ENCODE measurements around the gene OSBPL7. TPM values are rescaled to one million over a fixed set of nuclear protein-coding genes. Genes with fewer than 3 reads are reported as not detected.
"Not testable (repeated sequence)": the region's sequence is repeated elsewhere in the genome, so short reads cannot be mapped to it uniquely, and the experiment has no call there.

The OSBPL7 gene
- polyA plus RNA-seq, 4 donors, result 16.7 to 67.5 (median 27.3) TPM

- WGBS, 3 donors, result 87 to 91% (median 88%) methylated on average over 9 of the region's 9 CpGs
- not testable (repeated sequence) for FAIRE-seq; H3K4me1 ChIP-seq (ENCODE audit: control insufficient read depth in 3 of 3, insufficient read depth in 2 of 3, low read depth in 1 of 3, low read length in 2 of 3); H3K9me3 ChIP-seq (ENCODE audit: control insufficient read depth in 2 of 2, insufficient read depth in 1 of 2, low read depth in 1 of 2, low read length in 1 of 2); DNase-seq; H3K4me3 ChIP-seq (ENCODE audit: low read depth in 1 of 3, low read length in 3 of 3); H3K36me3 ChIP-seq (ENCODE audit: control insufficient read depth in 3 of 3, insufficient read depth in 2 of 3, low read depth in 1 of 3, low read length in 3 of 3); H3K27ac ChIP-seq (ENCODE audit: low read depth in 1 of 3, low read length in 2 of 3)
- H3K27me3 ChIP-seq (ENCODE audit: control insufficient read depth in 3 of 3, insufficient read depth in 3 of 3, low read length in 3 of 3), result peaks cover 0 to 49% (median 4%) of the 10 kb centered on the region in 3 donors
These were observed 47.9 kb downstream of the OSBPL7 start for GRCh38 chr17:47773649-47774048.

GRCh38 chr17:47763913-47764582, 57.5 kb downstream of the OSBPL7 start:
- Histone ChIP-seq H3K4me3 (ENCODE audit: low read depth in 1 of 3, low read length in 3 of 3) (no peak overlapping the region), H3K27ac (ENCODE audit: low read depth in 1 of 3, low read length in 2 of 3) (no peak overlapping the region), H3K27me3 (ENCODE audit: control insufficient read depth in 3 of 3, insufficient read depth in 3 of 3, low read length in 3 of 3) (peaks cover 0 to under 1% (median 0%) of the 10 kb centered on the region in 3 donors), H3K4me1 (ENCODE audit: control insufficient read depth in 3 of 3, insufficient read depth in 2 of 3, low read depth in 1 of 3, low read length in 2 of 3) (no peaks in the 10 kb centered on the region), H3K36me3 (ENCODE audit: control insufficient read depth in 3 of 3, insufficient read depth in 2 of 3, low read depth in 1 of 3, low read length in 3 of 3) (no peaks in the 10 kb centered on the region), H3K9me3 (ENCODE audit: control insufficient read depth in 2 of 2, insufficient read depth in 1 of 2, low read depth in 1 of 2, low read length in 1 of 2) (peaks cover 0 to 8% of the 10 kb centered on the region in 2 donors)
- 66 to 81% (median 77%) methylated on average over 3 of the region's 3 CpGs for WGBS, 3 donors
- FAIRE-seq (no peak), DNase-seq (no peak)

- H3K4me1 ChIP-seq (ENCODE audit: control insufficient read depth in 3 of 3, insufficient read depth in 2 of 3, low read depth in 1 of 3, low read length in 2 of 3), result no peaks in the 10 kb centered on the region
- H3K27ac ChIP-seq (ENCODE audit: low read depth in 1 of 3, low read length in 2 of 3), result no peak overlapping the region
- no peaks in the 10 kb centered on the region for H3K36me3 ChIP-seq (ENCODE audit: control insufficient read depth in 3 of 3, insufficient read depth in 2 of 3, low read depth in 1 of 3, low read length in 3 of 3)
- peaks cover 0 to 8% of the 10 kb centered on the region in 2 donors for H3K9me3 ChIP-seq (ENCODE audit: control insufficient read depth in 2 of 2, insufficient read depth in 1 of 2, low read depth in 1 of 2, low read length in 1 of 2)
- WGBS, 3 donors, result 77 to 89% (median 83%) methylated on average over 2 of the region's 2 CpGs
- H3K27me3 ChIP-seq (ENCODE audit: control insufficient read depth in 3 of 3, insufficient read depth in 3 of 3, low read length in 3 of 3), result peaks cover 0 to 4% (median 0%) of the 10 kb centered on the region in 3 donors
- peak in 1 of 2 donors; percentile 39 for DNase-seq
- no peak overlapping the region for H3K4me3 ChIP-seq (ENCODE audit: low read depth in 1 of 3, low read length in 3 of 3)
- FAIRE-seq, result no peak
These were observed 58.9 kb downstream of the OSBPL7 start for GRCh38 chr17:47762728-47763127.

GRCh38 chr17:47760409-47761140, 61.0 kb downstream of the OSBPL7 start:
- Histone ChIP-seq H3K9me3 (ENCODE audit: control insufficient read depth in 2 of 2, insufficient read depth in 1 of 2, low read depth in 1 of 2, low read length in 1 of 2) (peaks cover 0 to 12% of the 10 kb centered on the region in 2 donors), H3K27me3 (ENCODE audit: control insufficient read depth in 3 of 3, insufficient read depth in 3 of 3, low read length in 3 of 3) (peaks cover 0 to 8% (median 0%) of the 10 kb centered on the region in 3 donors), H3K36me3 (ENCODE audit: control insufficient read depth in 3 of 3, insufficient read depth in 2 of 3, low read depth in 1 of 3, low read length in 3 of 3) (no peaks in the 10 kb centered on the region), H3K27ac (ENCODE audit: low read depth in 1 of 3, low read length in 2 of 3) (no peak overlapping the region), H3K4me1 (ENCODE audit: control insufficient read depth in 3 of 3, insufficient read depth in 2 of 3, low read depth in 1 of 3, low read length in 2 of 3) (no peaks in the 10 kb centered on the region), H3K4me3 (ENCODE audit: low read depth in 1 of 3, low read length in 3 of 3) (no peak overlapping the region)
- DNase-seq (no peak), FAIRE-seq (no peak)
- 75 to 80% (median 78%) methylated on average over 5 of the region's 5 CpGs for WGBS, 3 donors

GRCh38 chr17:47757386-47757785, 64.2 kb downstream of the OSBPL7 start:
- Histone ChIP-seq H3K36me3 (ENCODE audit: control insufficient read depth in 3 of 3, insufficient read depth in 2 of 3, low read depth in 1 of 3, low read length in 3 of 3) (no peaks in the 10 kb centered on the region), H3K9me3 (ENCODE audit: control insufficient read depth in 2 of 2, insufficient read depth in 1 of 2, low read depth in 1 of 2, low read length in 1 of 2) (peaks cover 0 to 14% of the 10 kb centered on the region in 2 donors)
- 14 to 58% (median 38%) methylated on average over 1 of the region's 1 CpG for WGBS, 3 donors

More at GRCh38 chr17:47757386-47757785, 64.2 kb downstream of the OSBPL7 start:
- Histone ChIP-seq H3K27ac (ENCODE audit: low read depth in 1 of 3, low read length in 2 of 3) (no peak overlapping the region), H3K4me3 (ENCODE audit: low read depth in 1 of 3, low read length in 3 of 3) (no peak overlapping the region), H3K27me3 (ENCODE audit: control insufficient read depth in 3 of 3, insufficient read depth in 3 of 3, low read length in 3 of 3) (peaks cover 0 to 11% (median 0%) of the 10 kb centered on the region in 3 donors), H3K4me1 (ENCODE audit: control insufficient read depth in 3 of 3, insufficient read depth in 2 of 3, low read depth in 1 of 3, low read length in 2 of 3) (no peaks in the 10 kb centered on the region)
- no peak for FAIRE-seq
- no peak for DNase-seq

Other genes starting within 250 kb of the OSBPL7 start
- gene KPNB1, start 171.9 kb downstream of the OSBPL7 start, polyA plus RNA-seq, result 100 to 1,000 TPM in 1 of 4 donors, 10 to 100 TPM in 3; 25.9 to 160 (median 54.7) TPM
- gene TBKBP1, start 127.6 kb downstream of the OSBPL7 start, polyA plus RNA-seq, result 1 to 10 TPM in 3 of 4 donors, under 1 TPM in 1; 0.22 to 7.5 (median 4.5) TPM
- under 1 TPM; 0.07 to 0.45 (median 0.29) TPM for gene TBX21, start 88.6 kb downstream of the OSBPL7 start, polyA plus RNA-seq
- 10 to 100 TPM; 47.0 to 54.1 (median 50.7) TPM for gene MRPL10, start 9.7 kb upstream of the OSBPL7 start, polyA plus RNA-seq
- gene LRRC46, start 9.9 kb upstream of the OSBPL7 start, polyA plus RNA-seq, result 1 to 10 TPM in 1 of 4 donors, under 1 TPM in 3; 0.22 to 1.5 (median 0.40) TPM
- 100 to 1,000 TPM in 2 of 4 donors, 10 to 100 TPM in 2; 46.0 to 127 (median 99.7) TPM for gene SCRN2, start 19.5 kb upstream of the OSBPL7 start, polyA plus RNA-seq
- gene SP6, start 29.4 kb upstream of the OSBPL7 start, polyA plus RNA-seq, result 1 to 10 TPM; 1.6 to 4.9 (median 3.1) TPM
- 10 to 100 TPM in 3 of 4 donors, 1 to 10 TPM in 1; 8.7 to 17.3 (median 12.6) TPM for gene SP2, start 74.4 kb upstream of the OSBPL7 start, polyA plus RNA-seq
- gene PNPO, start 119.8 kb upstream of the OSBPL7 start, polyA plus RNA-seq, result 10 to 100 TPM; 10.8 to 49.1 (median 19.1) TPM
- 100 to 1,000 TPM; 159 to 388 (median 277) TPM for gene PRR15L, start 136.1 kb upstream of the OSBPL7 start, polyA plus RNA-seq
- gene CDK5RAP3, start 149.3 kb upstream of the OSBPL7 start, polyA plus RNA-seq, result 100 to 1,000 TPM; 169 to 721 (median 374) TPM
- 1 to 10 TPM in 3 of 4 donors, not detected in 1; 4.4 to 7.3 (median 5.6) TPM for gene COPZ2, start 216.0 kb upstream of the OSBPL7 start, polyA plus RNA-seq
- 100 to 1,000 TPM in 1 of 4 donors, 10 to 100 TPM in 3; 52.1 to 110 (median 74.6) TPM for gene NFE2L1, start 226.6 kb upstream of the OSBPL7 start, polyA plus RNA-seq